Fibroblast of skin of right biceps (primary cell): ENCODE data around the gene ZNF385C.

ENCODE experiments used
- DNase-seq: peaks from one replicate; pipeline ENCODE4 v3.0.0-alpha.2; 2013

Gene ZNF385C

DNA sequence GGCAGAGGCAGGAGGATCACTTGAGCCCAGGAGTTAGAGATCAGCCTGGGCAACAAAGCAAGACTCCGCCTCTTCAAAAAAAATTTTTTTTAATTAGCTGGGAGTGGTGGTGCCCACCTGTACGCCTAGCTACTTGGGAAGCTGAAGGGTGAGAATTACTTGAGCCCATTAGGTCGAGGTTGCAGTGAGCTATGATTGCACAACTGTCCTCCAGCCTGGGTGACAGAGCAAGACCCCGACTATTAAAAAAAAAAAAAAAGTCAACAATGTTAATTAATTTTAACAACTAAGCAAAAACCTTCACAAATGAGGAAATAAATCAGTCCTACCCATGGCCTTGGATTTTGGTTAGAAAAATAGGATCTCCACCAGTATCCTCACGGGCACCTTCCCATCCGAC lies 8.9 kb upstream of the ZNF385C start:
- DNase-seq = no peak

DNA sequence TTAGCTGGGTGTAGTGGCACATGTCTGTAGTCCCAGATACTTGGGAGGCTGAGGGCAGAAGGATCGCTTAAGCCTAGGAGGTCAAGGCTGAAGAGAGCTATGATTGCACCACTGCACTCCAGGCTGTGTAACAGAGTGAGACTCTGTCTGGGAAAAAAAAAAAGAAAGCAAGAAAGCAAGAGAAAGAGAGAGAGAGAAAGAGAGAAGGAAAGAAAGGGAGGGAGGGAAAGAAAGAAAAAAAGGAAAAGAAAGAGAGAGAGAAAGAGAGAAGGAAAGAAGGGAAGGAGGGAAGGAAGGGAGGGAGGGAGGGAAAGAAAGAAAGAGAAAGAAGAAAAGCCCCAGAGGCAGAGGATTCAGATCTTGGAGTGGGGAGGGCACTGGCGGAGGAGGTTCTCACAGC lies 7.7 kb upstream of the ZNF385C start:
- no peak for DNase-seq

DNA sequence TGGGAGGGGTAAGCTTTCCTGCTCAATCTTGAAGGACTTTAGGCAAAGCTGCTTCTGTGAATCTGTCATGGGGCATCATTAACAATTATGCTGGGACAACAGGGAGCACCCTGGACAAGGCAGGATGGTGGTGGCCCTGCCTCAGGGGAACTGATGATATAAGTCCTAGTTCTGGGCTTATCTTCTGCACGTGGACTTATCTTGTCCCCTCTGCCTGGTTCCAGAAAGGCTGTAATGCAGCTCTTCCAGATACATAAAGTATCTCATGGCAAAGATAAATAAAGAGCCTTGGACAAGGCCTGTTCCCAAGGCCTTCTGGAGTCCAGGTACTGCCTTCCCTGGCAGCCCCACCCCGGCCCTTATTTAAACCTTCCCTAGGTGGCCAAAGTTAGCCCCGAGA lies 6.0 kb upstream of the ZNF385C start:
- DNase-seq = no peak

DNA sequence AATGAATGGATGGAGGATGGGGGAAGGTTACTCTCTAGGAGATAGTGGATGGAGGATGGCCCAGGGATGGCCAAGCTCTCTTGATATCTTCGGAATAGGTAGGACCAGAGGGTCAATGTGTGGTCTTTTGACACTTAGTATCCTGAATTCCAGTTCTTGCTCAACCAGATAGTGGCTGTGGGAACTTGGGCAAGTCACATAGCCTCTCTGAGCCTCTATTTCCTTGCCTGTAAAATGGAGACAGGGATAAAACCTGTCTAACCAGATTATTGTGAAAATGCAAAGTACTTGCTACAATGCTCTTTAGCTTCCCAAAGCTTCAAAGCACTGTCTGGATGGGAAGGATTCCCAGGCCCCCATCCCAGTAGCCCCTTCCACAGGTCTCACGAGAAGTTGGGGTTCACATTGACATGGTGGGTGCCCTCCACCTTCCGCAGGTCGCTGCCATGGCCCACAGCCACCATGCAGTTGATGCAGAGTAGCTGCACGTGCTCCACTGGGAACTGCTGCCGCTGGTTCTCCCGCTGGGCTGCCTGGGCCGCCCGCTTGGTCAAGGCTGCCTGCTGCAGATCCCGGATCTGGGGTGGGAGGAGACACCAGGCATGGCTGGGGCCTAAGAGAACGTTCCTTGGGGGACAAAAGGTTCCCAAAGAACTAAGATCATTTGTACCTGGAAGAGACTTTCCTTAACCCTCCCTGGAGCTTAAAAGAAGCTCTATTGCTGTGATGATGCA lies 5.1 kb upstream of the ZNF385C start:
- DNase-seq = no peak

DNA sequence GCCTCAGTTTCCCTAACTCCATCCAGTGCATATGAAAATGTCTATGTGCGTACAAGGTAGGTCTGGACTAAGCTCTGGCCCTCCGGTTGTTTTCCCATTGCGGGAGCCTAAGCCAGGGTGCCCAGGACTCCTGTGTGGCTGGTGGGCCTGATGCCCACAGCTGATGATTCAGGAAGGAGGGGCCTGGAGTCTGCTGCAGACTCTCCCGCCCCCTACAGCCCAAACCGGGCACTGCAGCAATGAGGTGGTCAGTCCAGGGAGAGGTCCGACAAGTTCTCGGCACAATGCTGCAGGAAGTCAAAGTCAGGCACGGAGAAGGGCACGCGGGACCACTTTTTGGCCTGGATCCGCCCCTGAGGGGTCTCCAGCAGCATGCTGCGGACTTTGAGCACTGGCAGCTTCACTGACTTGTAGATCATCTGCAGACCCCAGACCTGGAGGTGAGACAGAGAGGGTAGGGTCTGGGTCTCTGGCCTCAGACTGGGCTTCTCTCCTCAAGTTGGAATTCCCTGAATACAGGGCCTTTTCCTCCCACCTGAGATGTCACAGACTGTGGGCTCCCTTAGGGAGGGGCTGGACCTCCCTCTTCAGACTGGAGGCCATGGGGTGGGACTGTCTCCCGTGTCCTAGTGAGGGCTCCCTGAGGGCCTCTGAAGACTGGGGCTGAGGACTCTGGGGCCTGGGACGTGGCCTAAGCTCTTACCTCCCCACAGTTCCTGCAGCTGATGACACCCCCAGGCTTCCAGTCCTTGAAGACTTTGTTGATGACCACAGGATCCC lies 3.4 kb upstream of the ZNF385C start:
- peak; percentile 56 for DNase-seq

DNA sequence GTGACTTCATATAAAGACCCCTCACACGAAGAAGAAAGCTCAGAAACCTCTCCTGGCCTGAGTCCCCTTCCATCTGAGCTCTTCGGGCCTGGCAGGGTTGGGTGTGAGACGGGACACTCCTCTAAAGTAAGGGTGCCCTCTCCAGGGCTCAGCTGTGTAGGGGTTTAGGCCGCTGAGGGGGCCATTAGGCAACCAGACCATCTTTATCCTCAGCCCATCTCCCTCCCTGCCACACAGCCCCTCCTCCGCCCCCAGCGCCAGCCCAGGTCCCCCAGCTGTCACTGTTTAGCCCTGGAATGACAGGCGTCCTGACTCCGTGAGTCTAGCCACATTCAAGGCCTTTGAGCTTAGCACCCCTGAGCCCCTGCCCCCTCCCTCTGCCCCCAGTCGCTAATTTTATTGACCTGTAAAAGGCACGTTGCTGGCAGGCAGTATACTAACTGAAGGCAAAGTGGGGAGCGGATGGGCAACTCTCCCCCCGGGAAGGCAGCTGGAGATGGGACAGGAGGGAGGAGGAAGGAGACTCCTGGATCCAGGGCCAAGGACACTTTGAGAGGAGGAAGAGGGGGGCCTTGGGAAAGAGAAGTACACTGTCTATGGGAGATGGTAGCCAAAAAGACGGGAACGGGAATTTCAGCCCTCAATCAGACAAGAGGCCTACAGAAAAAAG lies 592 bp upstream of the ZNF385C start:
- DNase-seq = no peak

DNA sequence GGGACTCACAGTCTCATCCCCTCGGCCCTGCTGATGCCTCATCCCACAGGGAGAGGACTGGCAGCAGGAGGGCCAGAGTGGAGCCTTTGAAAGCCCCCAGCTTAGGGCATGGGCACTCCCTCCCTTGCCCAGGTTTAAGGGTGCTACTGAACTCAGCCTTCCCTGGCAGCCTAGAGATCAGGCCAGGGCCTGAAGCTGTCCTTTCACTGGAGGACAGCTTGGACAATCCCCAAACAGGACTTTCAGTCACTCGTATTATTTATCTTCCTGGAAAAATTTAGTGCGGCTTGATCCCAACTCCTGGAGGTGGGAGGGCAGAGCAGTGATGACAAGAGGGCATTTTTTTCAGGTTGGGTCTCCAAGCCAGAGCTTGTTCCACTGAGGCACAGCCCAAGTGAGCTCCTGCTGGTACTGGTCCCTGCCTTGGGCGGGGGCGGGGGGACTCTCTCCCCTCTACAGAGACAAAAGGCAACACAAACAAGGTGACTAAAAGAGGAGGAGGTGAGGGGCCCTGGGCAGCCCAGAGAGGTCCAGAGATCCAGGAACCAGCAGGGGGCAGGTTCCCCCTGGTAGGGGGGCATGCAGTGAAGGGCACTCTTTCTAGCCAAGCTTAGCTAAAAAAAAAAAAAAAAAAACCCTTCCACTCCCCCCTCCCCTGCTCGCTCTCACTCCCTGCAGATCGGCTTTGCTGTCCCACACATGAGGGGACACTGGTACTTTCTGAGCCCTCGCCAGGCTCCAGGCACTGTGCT lies 1.7 kb downstream of the ZNF385C start:
- DNase-seq = no peak

DNA sequence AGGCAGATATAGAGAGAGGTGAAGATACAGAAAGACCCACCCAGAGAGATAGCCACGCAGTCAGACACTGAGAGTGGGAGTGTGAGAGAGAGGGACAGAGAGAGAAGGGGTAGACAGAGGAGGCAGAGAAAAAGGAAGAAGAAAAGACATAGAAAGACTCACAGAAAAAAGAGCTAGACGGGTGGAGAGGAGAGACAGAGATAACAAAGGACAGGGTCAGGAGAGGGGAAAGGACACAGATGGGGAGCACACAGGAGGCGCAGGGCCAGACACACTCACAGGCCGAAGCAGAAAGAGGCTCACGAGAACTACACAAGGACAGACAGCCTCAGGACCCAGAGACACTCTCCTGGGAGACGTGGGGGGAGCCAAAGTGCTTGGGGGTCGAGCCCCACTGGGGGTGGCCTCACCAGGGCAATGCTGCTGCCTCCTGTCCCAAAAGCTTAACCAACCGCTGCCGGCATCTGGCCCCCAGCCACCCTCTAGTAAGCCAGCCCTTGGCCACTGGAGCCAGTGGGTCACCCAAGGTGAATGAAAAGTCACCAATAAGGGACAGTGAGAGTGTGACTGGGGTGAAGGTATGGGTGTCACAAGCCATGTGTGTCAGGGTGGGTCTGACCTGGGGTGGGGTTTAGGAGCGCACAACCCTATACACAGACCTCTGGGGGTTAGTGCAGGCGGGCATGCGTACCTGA lies 3.8 kb downstream of the ZNF385C start:
- no peak for DNase-seq

DNA sequence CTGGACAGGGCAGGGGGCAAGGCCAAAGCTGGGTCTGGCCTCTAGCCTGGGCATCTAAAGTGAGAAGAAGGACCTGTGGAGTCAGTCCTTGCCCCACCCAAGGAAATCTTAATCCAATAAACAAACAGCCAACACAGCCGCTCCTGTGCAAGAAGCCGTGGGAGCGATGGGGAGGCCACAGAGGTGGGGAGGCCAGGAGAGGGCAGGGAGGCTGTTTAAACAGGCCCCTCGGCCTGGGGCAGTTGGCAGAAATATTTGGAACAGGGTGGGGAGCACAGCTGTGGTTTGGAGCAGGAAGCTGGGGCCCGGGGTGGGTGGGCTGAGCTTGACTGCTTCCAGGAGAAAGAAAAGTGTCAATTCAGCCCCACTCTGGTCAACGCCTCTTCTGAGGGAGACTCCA lies 5.3 kb downstream of the ZNF385C start:
- DNase-seq = no peak

DNA sequence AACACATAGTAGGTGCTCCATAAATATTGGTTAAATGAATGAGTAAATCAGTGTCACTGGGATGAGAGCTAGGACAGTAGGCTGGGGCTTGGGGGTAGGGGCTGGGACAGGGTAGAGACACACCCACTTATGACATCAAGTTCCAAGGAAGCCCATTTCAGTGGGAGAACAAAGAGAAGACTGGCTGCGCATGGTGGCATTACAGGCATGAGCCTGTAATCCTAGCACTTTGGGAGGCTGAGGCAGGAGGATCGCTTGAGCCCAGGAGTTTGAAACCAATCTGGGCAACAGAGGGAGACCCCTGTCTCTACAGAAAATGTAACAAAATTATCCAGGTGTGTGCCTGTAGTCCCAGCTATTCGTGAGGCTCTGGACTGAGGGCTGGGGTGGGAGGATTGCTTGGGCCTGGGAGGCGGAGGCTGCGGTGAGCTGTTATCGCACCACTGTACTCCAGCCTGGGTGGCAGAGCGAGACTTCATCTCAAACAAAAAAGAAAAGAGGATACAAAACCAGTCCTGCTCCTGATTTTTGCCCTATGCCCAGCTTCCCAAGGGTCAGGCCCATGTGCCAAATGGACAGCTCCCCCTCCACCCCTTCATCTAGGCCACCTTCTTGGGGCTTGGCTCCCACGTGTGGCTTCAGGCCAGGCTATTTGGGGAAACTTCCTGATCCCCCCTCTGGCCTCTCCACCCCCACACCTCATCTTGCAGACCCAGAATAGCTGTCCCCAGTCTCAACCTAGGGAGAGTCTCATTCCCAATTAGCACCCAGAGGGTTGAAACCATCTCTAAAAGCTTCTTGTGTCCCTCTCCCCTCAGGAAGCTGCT lies 7.1 kb downstream of the ZNF385C start:
- no peak for DNase-seq

DNA sequence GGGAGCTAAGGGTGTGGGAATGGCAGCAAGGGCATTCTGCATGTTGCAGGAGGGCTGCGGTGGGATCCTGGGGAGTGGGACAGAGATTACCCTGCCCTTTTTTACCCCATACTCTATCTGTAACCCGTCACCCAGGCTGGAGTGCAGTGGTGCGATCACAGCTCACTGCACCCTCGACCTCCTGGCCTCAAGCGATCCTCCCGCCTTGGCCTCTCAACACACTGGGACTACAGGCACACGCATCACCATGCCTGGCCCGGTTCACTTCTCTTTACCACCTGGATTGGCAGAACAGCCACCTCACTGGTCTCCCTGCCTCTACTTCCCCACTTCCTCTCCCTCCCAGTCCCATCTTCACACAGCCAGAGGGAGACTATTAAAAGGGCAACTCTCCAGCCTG lies 9.5 kb downstream of the ZNF385C start:
- no peak for DNase-seq

DNA sequence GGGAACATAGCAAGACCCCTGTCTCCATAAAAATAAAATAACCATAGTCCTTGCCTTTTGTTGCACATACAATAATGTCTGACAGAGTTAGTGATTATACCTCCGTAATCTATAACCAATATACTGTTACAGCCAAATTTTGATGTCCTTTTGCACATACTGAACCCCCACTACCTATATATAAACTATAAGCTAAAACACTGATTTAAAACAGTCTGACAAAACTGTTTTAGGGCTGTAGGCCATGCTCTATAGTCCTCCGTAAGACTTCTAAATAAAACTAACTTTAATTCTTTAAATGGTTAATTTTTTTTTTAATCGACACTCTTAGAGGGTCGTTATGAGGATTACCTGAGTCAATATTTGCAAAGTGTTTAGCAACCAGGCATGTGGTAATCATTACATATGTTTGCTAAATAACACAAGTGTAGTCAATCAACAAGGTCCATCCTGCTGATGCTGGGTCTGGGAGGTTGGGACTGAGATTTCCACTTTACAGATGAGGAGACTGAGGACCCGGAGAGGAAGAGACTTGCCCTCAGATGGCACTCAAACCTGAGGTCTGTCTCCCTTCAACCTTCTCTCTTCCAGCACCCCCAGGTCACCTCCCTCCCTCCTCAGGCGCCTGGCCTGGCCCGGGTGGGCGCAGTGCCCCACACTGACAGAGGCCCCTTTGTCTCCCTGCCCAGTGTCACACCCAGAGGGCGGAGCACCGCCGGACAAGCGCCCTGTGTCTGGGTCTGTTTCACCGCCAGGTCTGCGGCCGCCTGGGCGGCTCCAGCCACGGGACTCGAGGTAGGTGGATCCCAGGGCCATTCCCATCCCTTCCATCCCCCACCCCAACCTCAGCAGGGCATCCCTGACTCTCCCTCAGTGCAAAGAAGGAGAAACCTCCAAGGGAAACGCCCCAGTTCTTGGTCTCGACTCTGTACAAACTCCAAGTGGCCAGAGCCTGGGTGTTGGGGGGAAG lies 10.3 kb downstream of the ZNF385C start:
- DNase-seq = no peak

DNA sequence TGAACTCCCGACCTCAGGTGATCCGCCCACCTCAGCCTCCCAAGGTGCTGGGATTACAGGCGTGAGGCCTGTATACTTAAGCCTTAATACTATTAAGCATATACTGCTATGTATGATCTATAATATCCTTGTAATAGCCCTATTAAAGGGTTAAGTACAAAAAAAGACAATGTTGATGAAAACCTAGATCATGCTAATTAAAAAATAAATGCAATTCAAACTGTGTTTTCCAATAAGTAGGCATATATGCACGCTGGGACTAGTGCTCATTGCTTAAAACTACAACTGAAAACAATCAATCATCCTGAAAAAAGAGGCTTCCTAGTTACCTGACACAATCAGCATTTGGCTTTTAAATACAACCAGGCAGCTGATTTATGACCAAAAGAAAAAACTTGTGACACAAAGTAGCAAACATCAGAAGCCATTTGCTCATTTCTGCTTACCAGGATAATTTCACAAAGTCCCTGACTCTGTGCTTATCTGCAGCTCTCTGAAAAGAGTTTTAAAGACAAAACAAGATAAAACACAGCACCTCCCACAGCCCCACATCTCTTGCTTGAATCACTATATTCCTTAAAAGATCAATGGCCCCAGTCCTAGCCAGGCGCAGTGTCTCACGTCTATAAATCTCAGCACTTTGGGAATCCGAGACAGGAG lies 11.1 kb downstream of the ZNF385C start:
- no peak for DNase-seq

DNA sequence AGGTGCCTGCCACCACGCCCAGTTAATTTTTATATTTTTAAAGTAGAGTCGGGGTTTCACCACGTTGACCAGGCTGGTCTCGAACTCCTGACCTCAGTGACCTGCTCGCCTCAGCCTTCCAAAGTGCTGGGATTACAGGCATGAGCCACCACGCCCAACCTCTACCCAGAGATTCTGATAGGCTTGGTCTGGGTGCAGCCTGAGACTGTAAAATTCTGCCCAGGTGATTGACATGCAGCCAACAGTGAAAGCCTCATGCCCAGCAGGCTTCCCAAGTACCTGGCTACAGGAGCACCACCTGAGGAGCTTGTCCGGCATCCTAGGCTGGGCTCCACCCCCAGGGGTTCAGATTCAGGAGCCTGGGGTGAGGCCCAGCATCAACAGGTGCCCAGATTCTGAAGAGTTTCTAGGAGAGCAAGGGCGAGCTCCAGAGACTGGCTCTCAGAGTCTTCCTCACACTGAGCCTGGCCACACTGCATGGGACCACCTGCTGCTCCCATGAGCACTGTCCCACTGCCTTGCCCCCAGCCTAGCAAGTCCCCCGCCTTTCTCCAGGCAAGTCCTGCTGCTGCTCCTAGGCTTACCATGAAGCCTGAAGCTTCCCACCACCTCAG lies 16.6 kb downstream of the ZNF385C start:
- DNase-seq = no peak

DNA sequence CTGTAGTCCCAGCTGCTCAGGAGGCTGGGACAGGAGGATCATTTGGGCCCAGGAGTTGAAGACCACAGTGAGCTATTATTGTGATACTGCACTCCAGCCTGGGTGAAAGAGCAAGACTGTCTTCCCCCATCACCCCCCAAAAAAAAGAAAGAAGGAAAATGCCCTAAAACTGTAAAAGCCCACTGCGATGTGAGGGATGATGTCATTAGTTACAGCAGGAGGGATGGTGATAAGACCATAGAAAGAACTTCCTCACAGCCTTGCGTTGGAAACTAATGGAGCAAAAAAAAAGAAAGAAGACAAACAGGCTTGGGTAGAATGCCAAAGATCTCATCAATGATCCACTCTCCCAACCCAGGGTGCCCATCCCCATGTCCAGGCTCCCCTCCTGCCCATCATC lies 18.7 kb downstream of the ZNF385C start:
- DNase-seq = no peak

DNA sequence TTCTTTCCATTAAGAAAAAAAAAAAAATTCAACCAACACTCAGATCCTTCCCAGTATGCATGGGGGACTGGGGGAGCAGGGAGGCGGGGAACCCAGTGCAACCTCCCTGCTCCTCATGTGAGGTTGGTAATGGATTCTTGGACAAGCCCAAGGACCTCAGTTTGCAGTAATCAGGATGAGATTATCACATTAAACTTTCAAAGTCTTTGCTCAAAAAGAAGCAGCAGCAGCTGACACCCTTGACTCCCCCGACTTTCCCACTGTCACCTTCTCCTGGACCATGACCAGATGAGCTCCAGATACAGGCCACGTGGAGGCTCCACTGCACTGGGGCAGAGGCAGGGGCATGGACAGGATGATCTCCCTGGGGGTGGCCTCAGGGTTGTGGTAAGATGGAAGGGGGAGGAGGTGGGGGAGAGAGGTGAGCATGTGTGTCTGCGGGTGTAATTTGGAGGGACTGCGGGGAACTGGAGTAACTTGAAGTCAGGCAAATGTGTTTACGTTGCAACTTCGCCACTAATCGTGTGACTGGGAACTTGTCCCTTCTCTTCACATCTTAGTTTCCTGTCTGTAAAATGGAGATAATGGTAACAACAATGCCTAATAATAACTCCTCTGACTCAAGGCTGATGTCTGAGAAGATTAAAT lies 19.8 kb downstream of the ZNF385C start:
- DNase-seq = no peak

DNA sequence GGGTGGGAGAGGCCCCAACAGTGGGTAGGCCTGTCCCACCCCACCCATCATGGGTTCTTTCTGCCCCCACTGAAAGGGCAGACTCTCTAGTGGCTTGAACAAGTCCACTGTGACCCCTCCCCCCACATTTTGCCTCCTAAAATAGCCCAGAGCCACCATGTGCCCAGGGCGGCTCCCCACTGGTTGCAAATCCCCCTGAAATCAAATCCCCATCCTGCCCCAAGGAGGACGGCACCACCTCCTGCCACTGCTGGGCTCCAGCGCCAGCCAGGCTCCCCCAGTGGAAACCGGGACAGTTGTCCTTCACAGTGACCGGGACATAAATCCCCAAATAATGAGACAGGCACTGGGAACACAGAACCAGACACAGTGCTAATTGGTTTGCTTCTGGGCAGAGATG lies 20.5 kb downstream of the ZNF385C start:
- no peak for DNase-seq

DNA sequence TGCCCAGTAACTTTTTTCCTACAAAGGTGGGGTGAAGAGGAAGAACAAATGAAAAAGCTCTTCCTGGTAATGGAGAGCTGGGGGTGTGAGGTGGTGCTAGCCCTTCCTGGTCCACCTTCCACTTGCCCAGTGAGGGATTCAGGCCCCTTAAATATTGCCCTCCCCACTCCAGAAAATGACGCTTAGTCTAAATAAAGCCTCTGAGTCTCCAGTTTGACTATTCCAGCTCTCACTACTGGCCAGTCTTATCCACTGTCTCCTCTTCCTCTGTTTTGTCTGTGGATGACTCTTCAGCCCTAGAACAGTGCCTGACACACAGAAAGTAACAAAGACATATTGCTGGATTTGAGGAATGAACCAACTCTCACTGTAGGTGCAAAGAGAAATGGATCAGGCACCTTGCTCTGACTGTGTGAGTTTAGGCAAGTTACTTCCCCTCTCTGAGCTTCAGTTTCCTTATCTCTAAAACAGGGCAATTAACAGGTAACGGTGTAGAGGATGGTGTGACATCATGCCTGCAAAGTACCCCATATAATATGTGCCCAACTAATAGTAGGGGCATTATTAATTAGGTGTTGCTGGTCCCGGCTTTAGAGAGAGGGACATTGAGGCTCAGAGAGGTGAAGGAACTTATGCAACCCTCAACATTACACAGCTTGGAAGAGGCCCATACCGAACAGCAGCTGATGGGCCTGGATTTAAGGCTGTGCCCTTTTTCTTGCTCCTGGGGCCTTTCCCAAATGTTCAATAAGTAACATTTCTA lies 21.3 kb downstream of the ZNF385C start:
- DNase-seq = no peak
